GM12892 (cell line): ENCODE measurements around the gene TRIM54.

ENCODE experiments used
- POLR2A ChIP-seq: IDR thresholded peaks from 2 replicates; pipeline ENCODE4 v1.6.1; 2011; ENCODE audit warnings: low read depth, low read length, control low read depth
- POLR2AphosphoS5 ChIP-seq: IDR thresholded peaks from 2 replicates; pipeline ENCODE4 v1.6.1; 2011; ENCODE audit warnings: low read depth, low read length, control low read depth

DNA sequence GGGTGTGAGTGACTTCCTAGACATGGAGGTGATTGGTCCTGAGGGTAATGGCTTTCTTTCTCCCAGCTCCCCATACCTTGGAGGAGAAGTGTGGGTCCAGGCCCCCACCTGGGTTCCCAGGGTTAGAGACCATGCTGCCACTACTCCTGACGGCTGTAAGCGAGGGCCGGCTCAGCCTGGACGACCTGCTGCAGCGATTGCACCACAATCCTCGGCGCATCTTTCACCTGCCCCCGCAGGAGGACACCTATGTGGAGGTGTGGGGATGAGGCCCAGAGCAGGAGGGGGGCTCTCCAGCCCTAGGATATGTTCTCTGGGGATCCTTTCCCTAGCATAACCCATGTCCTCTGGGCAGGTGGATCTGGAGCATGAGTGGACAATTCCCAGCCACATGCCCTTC is 43.3 kb upstream of the TRIM54 start:
- TF ChIP-seq POLR2AphosphoS5, result no peak
- TF ChIP-seq POLR2A, result no peak
